MM.1S (cell line): ENCODE results near the gene HS1BP3.

Source experiments
- DNase-seq: peaks from one replicate; pipeline ENCODE4 v3.0.0-alpha.2; 2015
- H2AFZ ChIP-seq: fragments of 300-600 bp; sonication (generic); 2 replicates; pipeline ENCODE4 v1.6.0; 2016; ENCODE audit warnings: antibody characterized with exemption, low read length
- H3F3A ChIP-seq: fragments of 300-600 bp; sonication (generic); 2 replicates; pipeline ENCODE4 v1.6.1; 2016; ENCODE audit warnings: mild to moderate bottlenecking, antibody characterized with exemption, low read length, moderate library complexity, mixed read lengths; ENCODE audit not compliant: insufficient read depth
- H3K27ac ChIP-seq: fragments of 300-600 bp; sonication (generic); 2 replicates; pipeline ENCODE4 v1.5.1; 2016; ENCODE audit warnings: mild to moderate bottlenecking, low read length
- H3K27me3 ChIP-seq: fragments of 300-600 bp; sonication (generic); replicated peaks from 2 replicates; pipeline ENCODE4 v1.6.0; 2016; ENCODE audit warnings: low read length; ENCODE audit not compliant: insufficient read depth
- H3K36me3 ChIP-seq: fragments of 300-600 bp; sonication (generic); replicated peaks from 2 replicates; pipeline ENCODE4 v1.6.1; 2016; ENCODE audit warnings: mild to moderate bottlenecking, low read length, mixed read lengths; ENCODE audit not compliant: insufficient read depth
- H3K4me1 ChIP-seq: fragments of 300-600 bp; sonication (generic); 2 replicates; pipeline ENCODE4 v1.6.1; 2016; ENCODE audit warnings: low read length, mixed read lengths
- H3K4me2 ChIP-seq: fragments of 300-600 bp; sonication (generic); 2 replicates; pipeline ENCODE4 v1.6.0; 2016; ENCODE audit warnings: low read depth, low read length
- H3K4me3 ChIP-seq: fragments of 300-600 bp; sonication (generic); 2 replicates; pipeline ENCODE4 v1.5.1; 2016; ENCODE audit warnings: low read length, mixed read lengths
- H3K79me2 ChIP-seq: fragments of 300-600 bp; sonication (generic); 2 replicates; pipeline ENCODE4 v1.6.1; 2016; ENCODE audit warnings: mixed run types, low read length, mixed read lengths
- H3K9ac ChIP-seq: fragments of 300-600 bp; sonication (generic); 2 replicates; pipeline ENCODE4 v1.6.1; 2016; ENCODE audit warnings: low read length, mixed read lengths
- H3K9me2 ChIP-seq: fragments of 300-600 bp; sonication (generic); replicated peaks from 2 replicates; pipeline ENCODE4 v1.6.1; 2016; ENCODE audit warnings: mild to moderate bottlenecking, low read length, mixed read lengths; ENCODE audit not compliant: insufficient read depth
- H3K9me3 ChIP-seq: fragments of 300-600 bp; sonication (generic); replicated peaks from 2 replicates; pipeline ENCODE4 v1.6.1; 2016; ENCODE audit warnings: mild to moderate bottlenecking, low read length, mixed read lengths; ENCODE audit not compliant: insufficient read depth
- H4K20me1 ChIP-seq: fragments of 300-600 bp; sonication (generic); 2 replicates; pipeline ENCODE4 v1.6.1; 2016; ENCODE audit warnings: mild to moderate bottlenecking, low read length, moderate library complexity, mixed read lengths; ENCODE audit not compliant: insufficient read depth
- CTCF ChIP-seq: fragments of 300-600 bp; sonication (generic); IDR thresholded peaks from 2 replicates; pipeline ENCODE4 v1.5.1; 2016; ENCODE audit warnings: antibody characterized with exemption, low read length, mixed read lengths
- EZH2 ChIP-seq: fragments of 300-600 bp; sonication (generic); optimal IDR thresholded peaks from 2 replicates; pipeline ENCODE3; 2017; ENCODE audit warnings: low read depth, mild to moderate bottlenecking, antibody characterized with exemption, low read length, mixed read lengths
- EZH2phosphoT487 ChIP-seq: fragments of 300-600 bp; sonication (generic); IDR thresholded peaks from 2 replicates; pipeline ENCODE4 v1.6.1; 2018; ENCODE audit warnings: antibody characterized with exemption, low read length

HS1BP3 gene

DNA sequence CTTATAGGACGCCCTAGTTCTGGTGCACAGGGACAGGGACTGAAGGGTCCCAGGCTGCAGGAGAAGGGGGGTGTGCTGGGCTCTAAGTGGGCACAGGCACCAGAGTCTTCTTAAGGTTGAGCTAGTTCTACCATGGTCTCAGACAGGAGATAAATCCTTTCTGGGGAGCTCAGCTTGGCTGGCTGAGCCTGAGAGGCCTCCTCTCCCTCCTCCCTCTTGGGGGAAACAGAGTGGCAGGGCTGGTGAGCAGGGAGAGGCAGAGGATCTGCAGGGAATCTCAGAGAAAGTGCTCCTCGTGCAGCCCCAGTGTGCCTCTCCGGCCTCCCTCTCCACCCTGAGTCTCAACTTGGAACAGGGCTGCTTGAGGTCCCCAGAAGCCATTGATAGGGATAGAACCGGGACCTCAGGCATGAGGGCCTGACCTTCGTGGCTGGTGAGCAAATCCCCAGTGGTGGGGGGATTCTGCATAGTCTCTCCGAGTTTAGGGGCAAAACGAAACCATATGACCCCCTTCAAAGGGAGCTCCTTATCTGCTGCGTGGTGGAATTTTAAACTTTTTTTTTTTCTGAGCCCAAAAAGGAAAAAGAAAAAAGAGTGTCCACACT, 18.1 kb upstream of the HS1BP3 start:
- H3F3A ChIP-seq = no peaks in the 10 kb centered on the region
- no peak overlapping the region for H3K27ac ChIP-seq
- peaks cover 34% of the 10 kb centered on the region for H3K27me3 ChIP-seq
- no peaks in the 10 kb centered on the region for H3K79me2 ChIP-seq
- no peak overlapping the region for H3K4me2 ChIP-seq
- no peaks in the 10 kb centered on the region for H4K20me1 ChIP-seq
- no peak overlapping the region for H3K4me3 ChIP-seq
- DNase-seq = no peak
- no peak overlapping the region for H3K9ac ChIP-seq
- H3K4me1 ChIP-seq = 0 out of 2 replicates have a peak, but pooled peaks cover 4% of the 10 kb centered on the region
- no peaks in the 10 kb centered on the region for H3K9me3 ChIP-seq
- H3K36me3 ChIP-seq = no peaks in the 10 kb centered on the region
- TF ChIP-seq EZH2 (no peak), CTCF (no peak), EZH2phosphoT487 (no peak)
- H3K9me2 ChIP-seq = no peaks in the 10 kb centered on the region
- H2AFZ ChIP-seq = no peak overlapping the region

DNA sequence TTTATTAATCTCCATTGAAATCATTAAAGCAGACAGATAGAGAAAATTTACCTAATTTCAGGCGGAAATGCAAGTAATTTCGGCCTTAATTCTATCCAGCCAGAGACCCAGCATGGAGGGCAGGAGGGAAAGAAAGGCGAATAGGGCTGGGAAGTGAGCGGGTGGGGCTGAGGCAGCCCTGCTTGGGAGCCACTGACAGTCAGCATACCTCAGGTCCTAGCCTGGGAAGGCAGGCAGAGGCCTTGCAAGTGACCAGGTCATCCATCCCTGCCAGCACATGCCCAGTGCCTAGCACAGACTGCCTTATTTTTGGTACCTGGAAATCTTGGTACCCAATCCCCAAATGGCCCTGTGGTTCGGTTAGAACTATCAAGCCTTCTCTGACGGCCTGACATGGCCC, 17.6 kb upstream of the HS1BP3 start:
- Histone ChIP-seq H3K4me3 (no peak overlapping the region), H3K9me2 (no peaks in the 10 kb centered on the region), H3K79me2 (no peaks in the 10 kb centered on the region), H3K4me1 (0 out of 2 replicates have a peak, but pooled peaks cover 4% of the 10 kb centered on the region), H3K9ac (no peak overlapping the region), H3K27me3 (peaks cover 40% of the 10 kb centered on the region), H4K20me1 (no peaks in the 10 kb centered on the region), H3K4me2 (no peak overlapping the region), H2AFZ (no peak overlapping the region), H3K27ac (no peak overlapping the region), H3F3A (no peaks in the 10 kb centered on the region), H3K36me3 (no peaks in the 10 kb centered on the region), H3K9me3 (no peaks in the 10 kb centered on the region)
- no peak for DNase-seq
- TF ChIP-seq EZH2 = no peak
- no peak for TF ChIP-seq CTCF
- TF ChIP-seq EZH2phosphoT487 = no peak

DNA sequence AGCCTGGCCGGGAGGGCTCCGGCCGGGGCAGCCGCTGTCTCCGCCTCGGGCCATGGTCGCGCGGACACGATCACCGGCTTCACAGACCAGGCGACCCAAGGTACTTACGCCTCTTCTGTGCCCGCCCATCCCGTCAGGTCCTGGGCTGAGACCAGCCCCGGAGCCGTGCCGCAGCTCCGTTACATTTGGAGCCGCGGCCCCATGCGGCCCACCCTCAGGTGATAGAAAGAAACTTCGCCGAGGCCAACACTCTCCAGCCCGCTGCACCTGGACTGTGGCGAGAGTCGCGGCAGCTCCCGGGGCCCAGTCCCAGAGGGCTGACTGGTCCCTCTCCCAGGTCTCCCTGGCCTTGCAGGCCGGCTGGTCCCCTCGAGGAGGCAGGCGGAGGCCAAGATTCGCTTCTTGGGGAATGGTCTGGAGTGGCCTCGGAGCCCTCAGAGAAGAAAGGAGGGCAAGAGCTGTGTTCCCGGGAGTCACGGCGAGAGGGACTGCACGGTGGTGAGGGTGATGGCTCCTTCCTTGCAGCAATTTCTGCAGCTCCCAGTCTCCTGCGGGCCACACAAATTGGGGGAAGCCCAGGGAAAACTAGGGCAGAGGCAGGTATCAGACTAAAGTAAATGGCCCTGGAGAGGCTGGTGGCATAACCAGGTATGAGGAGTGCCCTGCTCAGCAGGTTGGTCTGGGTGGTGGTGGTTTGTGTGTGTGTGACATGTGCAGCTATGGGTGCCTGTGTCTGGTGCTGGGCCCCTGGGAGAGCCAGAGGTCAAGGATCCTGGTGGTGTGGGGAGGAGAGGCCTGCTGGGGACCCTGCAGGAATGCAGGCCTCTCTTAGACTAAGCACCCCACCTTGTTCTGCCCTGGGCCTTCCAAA, 16.9 kb upstream of the HS1BP3 start:
- DNase-seq = no peak
- H3K9me3 ChIP-seq = no peaks in the 10 kb centered on the region
- H3K9ac ChIP-seq = no peak overlapping the region
- H3K4me1 ChIP-seq = 0 out of 2 replicates have a peak, but pooled peaks cover 4% of the 10 kb centered on the region
- no peaks in the 10 kb centered on the region for H3F3A ChIP-seq
- no peaks in the 10 kb centered on the region for H3K36me3 ChIP-seq
- no peak overlapping the region for H3K4me2 ChIP-seq
- no peaks in the 10 kb centered on the region for H4K20me1 ChIP-seq
- TF ChIP-seq CTCF = no peak
- no peak for TF ChIP-seq EZH2phosphoT487
- no peak for TF ChIP-seq EZH2
- H3K27me3 ChIP-seq = peaks cover 43% of the 10 kb centered on the region
- no peaks in the 10 kb centered on the region for H3K9me2 ChIP-seq
- no peak overlapping the region; the same call in 1 of the 2 replicates for H3K4me3 ChIP-seq
- no peaks in the 10 kb centered on the region for H3K79me2 ChIP-seq
- H3K27ac ChIP-seq = no peak overlapping the region
- no peak overlapping the region for H2AFZ ChIP-seq
